PFSK-1 (cell line): ENCODE results near the gene ZSCAN29.

Experiments
- FOXP2 ChIP-seq: optimal IDR thresholded peaks from 2 replicates; pipeline ENCODE3; 2011; ENCODE audit warnings: borderline replicate concordance, control low read depth, inconsistent platforms; ENCODE audit not compliant: insufficient read depth; ENCODE audit errors: extremely low read length, extremely low read depth
- POLR2AphosphoS5 ChIP-seq: IDR thresholded peaks from 2 replicates; pipeline ENCODE4 v1.6.1; 2012; ENCODE audit warnings: low read depth, mild to moderate bottlenecking, control low read depth, low read length, moderate library complexity
- SIN3A ChIP-seq: IDR thresholded peaks from 2 replicates; pipeline ENCODE4 v1.6.1; 2012; ENCODE audit warnings: mild to moderate bottlenecking, low read length, moderate library complexity, borderline replicate concordance; ENCODE audit not compliant: insufficient read depth
- TAF1 ChIP-seq: IDR thresholded peaks from 2 replicates; pipeline ENCODE4 v1.6.1; 2012; ENCODE audit warnings: low read length, control low read depth, borderline replicate concordance; ENCODE audit not compliant: insufficient read depth
- TF ChIP-seq, protein P1 (sequence below), 2 experiments: IDR thresholded peaks; 2 replicates each; pipeline versions ENCODE4 v1.6.1 to v1.8.0; 2011 to 2012; ENCODE audit warnings: low read depth in 2 of 2, low read length in 2 of 2, control low read depth in 1 of 2, inconsistent platforms in 1 of 2, mild to moderate bottlenecking in 1 of 2, moderate library complexity in 1 of 2; ENCODE audit not compliant: insufficient read depth in 1 of 2

Gene ZSCAN29

DNA sequence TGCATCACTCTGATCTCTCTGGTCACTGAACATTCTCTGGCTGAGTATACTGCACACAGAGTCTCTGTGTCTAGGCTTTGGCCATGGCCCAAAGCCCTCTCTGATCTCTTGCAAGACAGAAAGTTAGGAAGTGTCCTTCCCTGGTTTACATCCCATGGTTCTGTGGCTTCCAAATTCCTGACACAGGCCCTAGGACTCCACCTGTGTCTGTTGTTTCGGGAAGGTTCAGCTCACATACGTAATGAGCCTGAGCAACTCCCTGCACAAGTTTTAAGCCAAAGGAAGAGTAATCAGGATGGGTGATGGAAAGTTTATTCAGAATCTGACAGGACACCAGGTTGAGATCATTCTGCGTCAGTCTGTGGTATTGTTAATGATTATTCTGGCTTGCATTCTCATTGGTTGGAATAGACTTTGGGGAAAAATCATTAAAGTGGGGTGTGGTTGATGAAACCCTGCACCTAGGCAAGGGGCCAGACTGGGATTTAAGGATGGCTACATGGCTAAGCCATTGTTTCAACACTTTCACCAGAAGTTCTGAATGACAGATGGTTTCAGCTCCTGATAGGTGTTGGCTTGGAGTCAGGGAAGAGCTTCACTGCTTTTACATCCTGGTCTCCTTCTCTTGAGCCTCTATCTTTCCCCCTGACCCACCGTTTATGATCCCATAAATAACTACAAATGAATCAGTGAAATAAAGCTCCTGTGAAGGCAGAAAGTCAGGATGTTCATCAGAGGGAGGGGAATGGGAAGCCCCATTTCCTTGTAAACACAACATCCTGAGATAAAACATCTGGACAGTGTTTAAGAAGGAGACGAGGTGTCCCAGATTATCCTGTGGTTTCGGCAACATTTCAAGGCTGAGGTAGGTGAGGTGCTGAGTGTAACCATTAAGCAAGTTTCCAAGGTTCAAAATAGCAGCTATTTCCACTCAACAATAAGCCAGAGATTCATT is 54.5 kb downstream of the ZSCAN29 start:
- TF ChIP-seq FOXP2 (no peak), TAF1 (no peak), POLR2AphosphoS5 (no peak), SIN3A (no peak)
- TF ChIP-seq, protein P1, sequence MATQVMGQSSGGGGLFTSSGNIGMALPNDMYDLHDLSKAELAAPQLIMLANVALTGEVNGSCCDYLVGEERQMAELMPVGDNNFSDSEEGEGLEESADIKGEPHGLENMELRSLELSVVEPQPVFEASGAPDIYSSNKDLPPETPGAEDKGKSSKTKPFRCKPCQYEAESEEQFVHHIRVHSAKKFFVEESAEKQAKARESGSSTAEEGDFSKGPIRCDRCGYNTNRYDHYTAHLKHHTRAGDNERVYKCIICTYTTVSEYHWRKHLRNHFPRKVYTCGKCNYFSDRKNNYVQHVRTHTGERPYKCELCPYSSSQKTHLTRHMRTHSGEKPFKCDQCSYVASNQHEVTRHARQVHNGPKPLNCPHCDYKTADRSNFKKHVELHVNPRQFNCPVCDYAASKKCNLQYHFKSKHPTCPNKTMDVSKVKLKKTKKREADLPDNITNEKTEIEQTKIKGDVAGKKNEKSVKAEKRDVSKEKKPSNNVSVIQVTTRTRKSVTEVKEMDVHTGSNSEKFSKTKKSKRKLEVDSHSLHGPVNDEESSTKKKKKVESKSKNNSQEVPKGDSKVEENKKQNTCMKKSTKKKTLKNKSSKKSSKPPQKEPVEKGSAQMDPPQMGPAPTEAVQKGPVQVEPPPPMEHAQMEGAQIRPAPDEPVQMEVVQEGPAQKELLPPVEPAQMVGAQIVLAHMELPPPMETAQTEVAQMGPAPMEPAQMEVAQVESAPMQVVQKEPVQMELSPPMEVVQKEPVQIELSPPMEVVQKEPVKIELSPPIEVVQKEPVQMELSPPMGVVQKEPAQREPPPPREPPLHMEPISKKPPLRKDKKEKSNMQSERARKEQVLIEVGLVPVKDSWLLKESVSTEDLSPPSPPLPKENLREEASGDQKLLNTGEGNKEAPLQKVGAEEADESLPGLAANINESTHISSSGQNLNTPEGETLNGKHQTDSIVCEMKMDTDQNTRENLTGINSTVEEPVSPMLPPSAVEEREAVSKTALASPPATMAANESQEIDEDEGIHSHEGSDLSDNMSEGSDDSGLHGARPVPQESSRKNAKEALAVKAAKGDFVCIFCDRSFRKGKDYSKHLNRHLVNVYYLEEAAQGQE (IDR thresholded peaks at IDR 0.05; ENCODE audit: insufficient read depth in 1 of 2, low read depth in 2 of 2, low read length in 2 of 2), result no peak

DNA sequence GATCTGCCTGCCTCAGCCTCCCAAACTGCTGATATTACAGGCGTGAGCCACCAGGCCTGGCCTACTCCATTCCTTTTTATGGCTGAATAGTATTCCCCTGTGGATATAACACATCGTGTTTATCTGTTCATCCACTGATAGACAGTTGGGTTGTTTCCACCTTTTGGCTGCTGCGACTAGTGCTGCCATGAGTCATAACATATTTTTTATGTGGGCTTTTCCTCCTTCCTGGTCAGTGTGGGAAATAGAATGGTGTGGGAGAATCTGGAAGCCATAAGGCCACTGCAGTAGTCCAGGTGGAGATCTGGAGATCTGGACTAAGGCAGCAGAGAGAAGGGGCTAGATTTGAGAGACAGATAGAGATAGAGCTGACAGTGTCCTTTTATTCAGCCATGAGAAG is 56.7 kb downstream of the ZSCAN29 start:
- TF ChIP-seq, protein P1 (IDR thresholded peaks at IDR 0.05; ENCODE audit: insufficient read depth in 1 of 2, low read depth in 2 of 2, low read length in 2 of 2), result no peak
- TF ChIP-seq SIN3A (no peak), POLR2AphosphoS5 (no peak), TAF1 (no peak)

DNA sequence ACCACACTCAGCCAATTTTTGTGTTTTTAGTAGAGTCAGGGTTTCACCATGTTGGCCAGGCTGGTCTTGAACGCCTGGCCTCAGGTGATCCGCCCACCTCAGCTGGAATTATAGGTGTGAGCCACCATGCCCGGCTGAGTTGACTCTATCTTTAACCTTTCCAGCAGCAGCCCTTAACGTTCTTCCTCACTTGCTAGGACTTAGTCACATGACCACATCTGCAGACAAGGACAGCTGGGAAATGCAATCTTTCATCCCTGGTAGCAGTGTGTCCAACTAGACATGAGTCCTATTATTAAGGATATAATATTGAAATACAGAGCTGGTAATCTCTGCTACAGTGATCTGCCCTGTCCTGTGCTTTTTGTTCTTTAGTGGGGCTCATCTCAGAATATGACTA is 58.5 kb downstream of the ZSCAN29 start:
- no peak for TF ChIP-seq SIN3A
- TF ChIP-seq, protein P1 (IDR thresholded peaks at IDR 0.05; ENCODE audit: insufficient read depth in 1 of 2, low read depth in 2 of 2, low read length in 2 of 2), result no peak
- TF ChIP-seq TAF1, result no peak
- no peak for TF ChIP-seq POLR2AphosphoS5
- no peak for TF ChIP-seq FOXP2
